ENCODE measurements around the gene DRD3.

Gene DRD3

DNA sequence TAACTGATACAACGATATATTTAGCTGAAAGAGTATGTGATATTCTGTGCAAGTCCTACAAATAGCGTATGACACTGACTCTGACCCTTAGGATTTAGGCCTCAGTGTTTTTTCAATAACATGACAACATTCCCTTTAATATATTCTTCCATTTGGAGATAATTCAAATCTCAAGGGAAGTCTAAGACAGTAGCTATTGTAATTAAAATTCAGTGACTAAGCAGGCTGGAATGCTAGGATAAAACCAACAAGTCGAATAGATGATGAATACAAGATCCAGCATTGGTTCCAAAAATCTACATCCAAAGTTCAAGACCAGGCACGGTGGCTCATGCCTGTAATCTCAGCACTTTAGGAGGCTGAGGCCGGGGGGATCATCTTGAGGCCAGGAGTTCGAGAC is 66.2 kb downstream of the DRD3 start (continued):
- TF ChIP-seq, protein P1, sequence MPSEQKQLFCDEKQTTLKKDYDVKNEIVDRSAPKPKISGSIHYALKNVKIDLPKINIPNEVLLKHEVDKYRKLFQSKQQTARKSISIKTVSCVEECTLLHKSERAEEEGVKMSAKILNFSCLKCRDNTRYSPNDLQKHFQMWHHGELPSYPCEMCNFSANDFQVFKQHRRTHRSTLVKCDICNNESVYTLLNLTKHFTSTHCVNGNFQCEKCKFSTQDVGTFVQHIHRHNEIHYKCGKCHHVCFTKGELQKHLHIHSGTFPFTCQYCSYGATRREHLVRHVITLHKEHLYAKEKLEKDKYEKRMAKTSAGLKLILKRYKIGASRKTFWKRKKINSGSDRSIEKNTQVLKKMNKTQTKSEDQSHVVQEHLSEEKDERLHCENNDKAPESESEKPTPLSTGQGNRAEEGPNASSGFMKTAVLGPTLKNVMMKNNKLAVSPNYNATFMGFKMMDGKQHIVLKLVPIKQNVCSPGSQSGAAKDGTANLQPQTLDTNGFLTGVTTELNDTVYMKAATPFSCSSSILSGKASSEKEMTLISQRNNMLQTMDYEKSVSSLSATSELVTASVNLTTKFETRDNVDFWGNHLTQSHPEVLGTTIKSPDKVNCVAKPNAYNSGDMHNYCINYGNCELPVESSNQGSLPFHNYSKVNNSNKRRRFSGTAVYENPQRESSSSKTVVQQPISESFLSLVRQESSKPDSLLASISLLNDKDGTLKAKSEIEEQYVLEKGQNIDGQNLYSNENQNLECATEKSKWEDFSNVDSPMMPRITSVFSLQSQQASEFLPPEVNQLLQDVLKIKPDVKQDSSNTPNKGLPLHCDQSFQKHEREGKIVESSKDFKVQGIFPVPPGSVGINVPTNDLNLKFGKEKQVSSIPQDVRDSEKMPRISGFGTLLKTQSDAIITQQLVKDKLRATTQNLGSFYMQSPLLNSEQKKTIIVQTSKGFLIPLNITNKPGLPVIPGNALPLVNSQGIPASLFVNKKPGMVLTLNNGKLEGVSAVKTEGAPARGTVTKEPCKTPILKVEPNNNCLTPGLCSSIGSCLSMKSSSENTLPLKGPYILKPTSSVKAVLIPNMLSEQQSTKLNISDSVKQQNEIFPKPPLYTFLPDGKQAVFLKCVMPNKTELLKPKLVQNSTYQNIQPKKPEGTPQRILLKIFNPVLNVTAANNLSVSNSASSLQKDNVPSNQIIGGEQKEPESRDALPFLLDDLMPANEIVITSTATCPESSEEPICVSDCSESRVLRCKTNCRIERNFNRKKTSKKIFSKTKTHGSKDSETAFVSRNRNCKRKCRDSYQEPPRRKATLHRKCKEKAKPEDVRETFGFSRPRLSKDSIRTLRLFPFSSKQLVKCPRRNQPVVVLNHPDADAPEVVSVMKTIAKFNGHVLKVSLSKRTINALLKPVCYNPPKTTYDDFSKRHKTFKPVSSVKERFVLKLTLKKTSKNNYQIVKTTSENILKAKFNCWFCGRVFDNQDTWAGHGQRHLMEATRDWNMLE (tag by site-specific recombination; conservative IDR thresholded peaks at IDR 0.05; ENCODE audit: low read depth) = no peak
- TF ChIP-seq ZNF654 (tag by site-specific recombination; IDR thresholded peaks at IDR 0.05; ENCODE audit: low read depth) = no peak
- TF ChIP-seq KLF8 (tag by site-specific recombination; IDR thresholded peaks at IDR 0.05) = no peak

DNA sequence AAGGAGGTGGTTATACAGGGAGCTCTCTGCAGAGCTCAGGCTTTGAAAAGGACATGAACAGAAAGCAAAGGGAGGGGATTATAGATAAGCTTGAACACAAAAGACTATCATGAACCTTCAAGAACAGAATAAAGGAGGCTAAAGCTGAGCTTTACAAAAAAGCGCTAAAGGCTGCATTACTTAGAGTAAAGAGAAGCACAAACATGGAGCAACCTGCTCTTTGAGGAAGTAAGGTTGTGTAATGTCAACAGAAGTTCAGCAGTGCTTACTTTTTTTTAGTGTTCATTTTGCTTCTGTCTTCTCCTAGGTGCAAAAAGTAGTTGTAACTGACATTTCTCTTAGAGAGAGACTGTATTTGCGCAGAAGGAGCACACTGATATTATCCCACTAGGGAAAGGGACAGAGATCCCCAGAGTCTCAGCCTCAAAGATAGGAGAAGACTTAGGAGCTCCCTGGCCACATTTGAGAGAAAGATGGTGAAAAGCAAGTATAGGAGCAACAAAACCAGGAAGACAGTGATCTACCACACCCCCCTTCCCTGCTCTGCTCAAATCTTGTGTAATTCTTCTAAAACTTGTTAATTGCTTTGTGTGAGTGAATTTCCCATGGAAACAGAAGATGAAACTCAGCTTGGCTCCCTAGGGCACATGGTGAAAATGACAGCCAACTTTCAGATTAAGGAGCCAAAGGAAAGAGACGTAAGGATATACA is 67.6 kb downstream of the DRD3 start:
- no peak overlapping the region for H3K27ac ChIP-seq (ENCODE audit: extremely low read depth, low read depth, low read length)
- H3K36me3 ChIP-seq (ENCODE audit: control insufficient read depth in 2 of 2, insufficient read depth in 1 of 2, low read length in 2 of 2) = no peaks in the 10 kb centered on the region
- ChIA-PET POLR2A (no interaction called here), CTCF (no interaction called here)
- no peak overlapping the region for H3K4me3 ChIP-seq (ENCODE audit: low read depth, low read length)
- H3K9me3 ChIP-seq (ENCODE audit: control insufficient read depth, insufficient read depth, low read depth, low read length) = no peaks in the 10 kb centered on the region
- TF ChIP-seq ZNF239 (tag by site-specific recombination; IDR thresholded peaks at IDR 0.05) (no peak), EGR2 (tag by site-specific recombination; IDR thresholded peaks at IDR 0.05; ENCODE audit: low read depth) (no peak), ZNF398 (tag by site-specific recombination; IDR thresholded peaks at IDR 0.05) (no peak), ZNF248 (tag by site-specific recombination; IDR thresholded peaks at IDR 0.05) (no peak), KLF7 (tag by site-specific recombination; IDR thresholded peaks at IDR 0.05; ENCODE audit: borderline replicate concordance) (no peak), ZNF596 (tag by site-specific recombination; IDR thresholded peaks at IDR 0.05) (no peak), ZNF701 (tag by site-specific recombination; IDR thresholded peaks at IDR 0.05) (no peak), KLF1 (tag by site-specific recombination; IDR thresholded peaks at IDR 0.05) (no peak), HOXA7 (CRISPR knock-in tag; IDR thresholded peaks at IDR 0.05; ENCODE audit: borderline replicate concordance) (no peak), ZNF548 (tag by site-specific recombination; IDR thresholded peaks at IDR 0.05) (no peak), ZNF426 (tag by site-specific recombination; IDR thresholded peaks at IDR 0.05) (no peak), ZBTB21 (tag by site-specific recombination; IDR thresholded peaks at IDR 0.05) (no peak)
- TF ChIP-seq, protein P2, sequence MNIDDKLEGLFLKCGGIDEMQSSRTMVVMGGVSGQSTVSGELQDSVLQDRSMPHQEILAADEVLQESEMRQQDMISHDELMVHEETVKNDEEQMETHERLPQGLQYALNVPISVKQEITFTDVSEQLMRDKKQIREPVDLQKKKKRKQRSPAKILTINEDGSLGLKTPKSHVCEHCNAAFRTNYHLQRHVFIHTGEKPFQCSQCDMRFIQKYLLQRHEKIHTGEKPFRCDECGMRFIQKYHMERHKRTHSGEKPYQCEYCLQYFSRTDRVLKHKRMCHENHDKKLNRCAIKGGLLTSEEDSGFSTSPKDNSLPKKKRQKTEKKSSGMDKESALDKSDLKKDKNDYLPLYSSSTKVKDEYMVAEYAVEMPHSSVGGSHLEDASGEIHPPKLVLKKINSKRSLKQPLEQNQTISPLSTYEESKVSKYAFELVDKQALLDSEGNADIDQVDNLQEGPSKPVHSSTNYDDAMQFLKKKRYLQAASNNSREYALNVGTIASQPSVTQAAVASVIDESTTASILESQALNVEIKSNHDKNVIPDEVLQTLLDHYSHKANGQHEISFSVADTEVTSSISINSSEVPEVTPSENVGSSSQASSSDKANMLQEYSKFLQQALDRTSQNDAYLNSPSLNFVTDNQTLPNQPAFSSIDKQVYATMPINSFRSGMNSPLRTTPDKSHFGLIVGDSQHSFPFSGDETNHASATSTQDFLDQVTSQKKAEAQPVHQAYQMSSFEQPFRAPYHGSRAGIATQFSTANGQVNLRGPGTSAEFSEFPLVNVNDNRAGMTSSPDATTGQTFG (tag by site-specific recombination; IDR thresholded peaks at IDR 0.05; ENCODE audit: borderline replicate concordance) = no peak
- no peaks in the 10 kb centered on the region for H3K4me1 ChIP-seq (ENCODE audit: control insufficient read depth, insufficient read depth, low read length)
